ENCODE measurements around the gene TUBB6.

TUBB6 gene

DNA sequence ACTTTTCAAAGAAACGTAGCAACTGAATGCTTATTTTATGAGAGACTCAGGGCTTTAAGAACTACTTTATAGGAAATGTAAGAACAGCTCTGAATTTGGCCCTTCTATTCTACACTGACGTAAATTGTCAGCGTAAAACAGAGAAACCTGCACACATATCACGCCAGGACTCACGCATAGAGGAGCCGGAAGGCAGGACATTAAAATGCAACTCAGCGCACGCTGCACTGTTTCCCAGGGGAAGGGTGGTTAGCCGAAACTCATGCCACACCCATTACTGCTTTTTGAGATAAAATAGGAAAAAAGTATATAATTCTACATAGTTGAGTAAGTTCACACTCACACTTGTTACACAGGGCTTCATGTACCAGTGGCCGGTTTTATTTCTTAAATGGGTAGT, 7.4 kb downstream of the TUBB6 start:
- ATAC-seq = no peak

DNA sequence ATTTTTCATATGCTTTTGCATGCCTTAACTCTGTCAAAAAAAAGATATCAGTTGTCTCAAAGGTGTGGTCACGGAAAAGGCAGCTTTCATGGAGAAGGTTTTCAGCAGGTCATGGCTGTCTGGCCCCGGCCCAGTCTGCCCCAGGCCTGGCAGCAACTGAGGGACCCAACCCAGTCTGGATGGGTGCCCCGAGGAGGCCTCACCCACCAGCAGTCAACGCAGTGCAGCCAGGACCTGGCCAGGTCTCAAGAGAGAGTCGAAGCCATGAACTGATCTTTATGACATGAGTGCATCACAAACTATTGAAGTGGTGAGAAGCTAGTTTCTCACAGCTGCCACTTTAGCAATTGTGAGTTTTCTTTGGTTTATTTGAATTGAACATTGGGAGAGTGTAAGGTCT, 7.9 kb downstream of the TUBB6 start:
- ATAC-seq = no peak

DNA sequence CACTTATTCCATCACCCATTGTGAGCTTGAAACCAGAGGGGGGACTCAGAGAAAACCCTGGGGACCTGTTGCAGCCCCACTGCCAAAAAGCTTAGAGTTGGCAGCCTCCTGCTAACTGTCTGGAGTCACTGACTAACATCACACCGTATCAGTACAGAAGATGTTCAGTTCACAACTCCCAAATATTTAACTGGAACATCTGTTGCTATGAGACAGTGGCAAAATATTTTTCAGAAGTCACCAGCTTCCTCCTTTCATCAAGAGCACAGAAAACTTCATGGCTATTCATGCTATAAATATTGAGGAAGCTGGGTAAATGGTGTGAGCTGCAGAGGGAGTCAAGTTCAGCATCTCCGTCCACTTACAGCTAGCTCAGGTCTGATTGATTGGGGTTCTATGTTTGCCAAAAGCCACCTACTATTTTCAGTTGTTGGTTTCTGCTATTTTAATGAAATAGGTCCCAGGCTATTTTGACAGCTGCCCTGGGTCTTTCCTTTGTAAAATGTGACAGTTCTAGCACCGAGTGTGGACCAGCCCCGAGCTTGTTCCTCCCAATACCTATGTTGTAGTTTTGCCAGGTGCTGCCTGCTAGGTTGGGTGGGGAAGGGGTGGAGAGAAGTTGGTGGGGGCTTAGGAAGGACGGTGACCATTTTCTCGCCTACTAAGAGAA, 9.8 kb downstream of the TUBB6 start:
- ATAC-seq = no peak

DNA sequence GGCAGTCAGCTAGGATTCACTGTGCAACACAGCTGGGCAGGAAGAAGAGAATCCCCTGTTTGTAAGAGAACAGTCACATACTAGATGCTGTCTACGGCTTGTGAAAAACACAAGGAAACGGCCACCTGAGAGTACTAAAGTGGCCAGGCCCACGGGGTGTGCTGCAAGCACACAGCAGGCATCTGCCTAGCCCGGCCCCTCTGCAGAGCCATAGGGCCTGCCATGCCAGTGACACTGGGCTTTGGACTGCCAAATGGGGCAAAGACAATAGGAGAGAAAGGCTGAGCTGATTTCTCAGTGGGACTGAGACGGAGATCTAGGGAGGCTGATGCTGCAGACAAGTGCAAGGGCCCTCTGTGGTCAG, 10.3 kb downstream of the TUBB6 start:
- ATAC-seq = no peak

DNA sequence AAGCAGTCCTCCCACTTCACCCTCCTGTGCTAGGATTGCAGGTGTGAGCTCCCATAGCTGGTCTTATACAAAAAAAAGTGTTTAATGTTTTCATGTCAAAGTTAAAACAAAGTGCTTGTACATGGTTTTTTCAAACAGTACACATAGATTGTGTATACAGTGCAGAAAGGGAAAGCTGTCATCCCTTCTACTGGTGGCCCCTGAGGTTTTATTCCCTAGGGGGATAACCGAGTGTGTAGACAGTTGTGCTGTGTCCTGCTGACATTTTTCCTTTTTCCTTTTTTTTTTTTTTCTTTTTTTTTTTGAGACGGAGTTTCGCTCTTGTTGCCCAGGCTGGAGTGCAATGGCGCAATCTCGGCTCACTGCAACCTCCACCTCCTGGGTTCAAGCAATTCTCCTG, 10.8 kb downstream of the TUBB6 start:
- ATAC-seq = no peak

DNA sequence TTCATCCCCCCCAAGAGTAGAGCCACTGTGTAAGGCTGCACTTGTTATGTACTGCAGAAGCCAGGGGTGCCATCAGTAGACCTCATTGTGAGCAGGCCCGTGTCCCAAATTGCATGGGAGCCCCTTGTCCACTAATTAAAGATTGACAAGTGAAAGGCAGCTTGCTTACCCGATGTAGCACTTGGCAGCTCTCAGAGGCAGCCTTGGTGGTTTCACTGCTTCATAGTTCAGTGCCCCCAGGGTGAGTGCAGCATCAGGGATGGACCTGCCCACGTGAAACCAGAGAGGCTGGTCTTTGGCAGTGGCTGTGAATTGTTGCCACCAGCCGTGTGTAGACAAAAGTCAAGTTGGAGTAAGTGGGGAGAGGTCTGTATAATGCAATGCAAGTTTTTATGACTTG, 13.3 kb downstream of the TUBB6 start:
- no peak for ATAC-seq

DNA sequence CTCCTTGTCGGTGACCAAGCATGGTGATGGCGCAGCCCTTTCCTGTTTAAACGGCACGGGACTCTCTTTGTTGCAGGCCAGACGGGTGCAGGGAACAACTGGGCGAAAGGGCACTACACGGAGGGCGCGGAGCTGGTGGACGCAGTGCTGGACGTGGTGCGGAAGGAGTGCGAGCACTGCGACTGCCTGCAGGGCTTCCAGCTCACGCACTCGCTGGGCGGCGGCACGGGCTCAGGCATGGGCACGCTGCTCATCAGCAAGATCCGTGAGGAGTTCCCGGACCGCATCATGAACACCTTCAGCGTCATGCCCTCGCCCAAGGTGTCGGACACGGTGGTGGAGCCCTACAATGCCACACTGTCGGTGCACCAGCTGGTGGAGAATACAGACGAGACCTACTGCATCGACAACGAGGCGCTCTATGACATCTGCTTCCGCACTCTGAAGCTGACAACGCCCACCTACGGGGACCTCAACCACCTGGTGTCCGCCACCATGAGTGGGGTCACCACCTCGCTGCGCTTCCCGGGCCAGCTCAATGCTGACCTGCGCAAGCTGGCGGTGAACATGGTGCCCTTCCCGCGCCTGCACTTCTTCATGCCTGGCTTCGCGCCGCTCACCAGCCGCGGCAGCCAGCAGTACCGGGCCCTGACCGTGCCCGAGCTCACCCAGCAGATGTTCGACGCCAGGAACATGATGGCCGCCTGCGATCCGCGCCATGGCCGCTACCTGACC, 17.1 kb downstream of the TUBB6 start:
- ATAC-seq = no peak

DNA sequence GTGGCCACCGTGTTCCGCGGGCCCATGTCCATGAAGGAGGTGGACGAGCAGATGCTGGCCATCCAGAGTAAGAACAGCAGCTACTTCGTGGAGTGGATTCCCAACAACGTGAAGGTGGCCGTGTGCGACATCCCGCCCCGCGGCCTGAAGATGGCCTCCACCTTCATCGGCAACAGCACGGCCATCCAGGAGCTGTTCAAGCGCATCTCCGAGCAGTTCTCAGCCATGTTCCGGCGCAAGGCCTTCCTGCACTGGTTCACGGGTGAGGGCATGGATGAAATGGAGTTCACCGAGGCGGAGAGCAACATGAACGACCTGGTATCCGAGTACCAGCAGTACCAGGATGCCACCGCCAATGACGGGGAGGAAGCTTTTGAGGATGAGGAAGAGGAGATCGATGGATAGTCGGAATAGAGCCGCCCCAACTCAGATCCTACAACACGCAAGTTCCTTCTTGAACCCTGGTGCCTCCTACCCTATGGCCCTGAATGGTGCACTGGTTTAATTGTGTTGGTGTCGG, 17.7 kb downstream of the TUBB6 start:
- ATAC-seq = no peak

DNA sequence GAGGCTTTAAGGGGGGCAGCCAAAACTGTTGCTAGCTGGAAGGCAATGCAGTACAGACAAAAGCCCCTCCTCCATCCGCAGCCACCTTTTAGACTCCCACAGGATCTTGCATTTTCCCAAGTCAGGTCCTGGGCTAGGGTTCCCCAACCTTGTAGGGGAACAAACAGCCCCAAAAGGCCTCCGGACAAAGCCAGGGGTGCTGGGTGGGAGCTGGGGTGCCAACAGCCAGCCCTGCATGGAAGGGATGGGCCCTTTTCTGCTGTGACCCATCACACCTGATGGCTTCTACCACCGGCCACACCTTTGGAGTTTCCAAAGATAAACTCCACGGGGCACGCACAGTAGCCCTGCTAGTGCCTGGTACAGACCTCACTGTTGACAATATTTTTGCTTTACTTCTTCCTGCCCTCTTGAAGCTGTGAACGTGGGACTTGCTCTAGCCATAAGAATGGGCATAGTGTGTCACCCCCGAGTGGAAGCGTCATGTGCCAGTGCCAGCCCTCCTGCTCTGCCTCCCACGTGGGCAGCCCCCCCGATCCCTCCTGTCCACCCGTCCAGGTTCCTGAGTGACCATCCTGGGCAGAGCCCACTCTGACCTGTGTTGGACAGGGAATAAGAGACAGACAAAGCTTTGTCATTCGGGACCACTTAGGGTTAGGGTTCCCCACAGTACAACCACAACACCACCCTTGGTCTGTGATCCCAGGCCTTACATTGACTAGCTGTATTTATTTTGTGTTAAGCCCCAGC, 18.8 kb downstream of the TUBB6 start:
- ATAC-seq = no peak

DNA sequence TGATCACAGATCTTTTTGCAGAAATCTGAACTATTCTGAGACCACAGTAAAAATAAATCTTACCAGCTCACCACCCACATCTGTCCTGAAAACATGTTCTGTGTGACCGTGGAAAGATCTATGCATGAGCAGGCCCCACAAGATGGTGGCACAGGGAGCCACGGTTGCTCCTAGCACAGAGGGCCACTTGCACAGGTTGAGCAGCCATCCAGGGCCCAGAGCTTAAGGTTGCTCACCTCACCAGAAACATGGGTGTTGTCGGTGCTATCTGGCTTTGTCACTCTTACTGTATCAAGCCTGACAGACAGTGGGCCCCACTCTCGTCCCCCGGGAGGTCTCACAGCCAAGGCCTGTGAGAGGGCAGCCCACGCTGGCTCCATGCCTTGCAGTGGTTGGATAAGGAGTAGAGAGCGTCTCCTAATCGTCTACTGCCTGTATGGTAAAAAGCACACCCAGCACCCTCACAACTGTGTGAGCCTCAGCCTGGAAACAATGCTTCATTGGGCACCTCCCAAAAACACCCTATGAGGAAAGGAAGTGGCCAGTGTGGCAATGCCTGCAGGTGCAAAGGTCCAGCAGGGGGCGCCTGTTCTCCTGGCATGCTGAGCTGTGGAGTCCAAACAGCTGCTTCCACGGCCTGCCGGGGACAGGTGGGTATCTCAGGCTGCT, 19.6 kb downstream of the TUBB6 start:
- ATAC-seq = peak; percentile 63 to 68

DNA sequence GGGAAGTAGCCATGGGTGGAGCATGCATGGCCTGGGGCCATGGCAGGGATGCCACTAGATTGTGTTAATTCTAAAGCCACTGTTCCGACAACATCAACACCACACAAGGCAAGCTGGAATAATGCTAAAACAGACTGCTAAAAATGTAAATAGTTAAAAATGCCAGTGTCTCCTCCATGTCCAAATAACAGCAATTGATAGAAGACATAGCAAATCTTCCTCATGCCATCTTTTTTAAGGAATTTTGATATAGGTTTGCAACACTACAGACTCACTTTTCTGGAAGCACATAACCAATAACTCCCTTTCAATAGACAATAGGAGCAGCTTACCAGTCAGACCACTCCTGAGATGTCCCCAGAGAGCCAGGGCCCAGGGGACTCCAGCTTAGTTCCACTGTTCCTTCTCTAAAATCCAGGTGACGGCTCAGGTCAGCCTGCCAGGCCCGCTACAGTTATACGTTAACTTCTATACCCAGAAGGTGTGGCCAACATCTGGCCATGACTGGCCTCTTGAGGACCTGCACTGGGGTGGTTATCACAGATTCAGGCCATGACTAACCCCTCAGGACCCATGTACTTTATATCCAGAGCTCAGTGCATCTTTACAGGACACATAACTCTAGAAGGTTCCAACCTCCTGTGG, 20.3 kb downstream of the TUBB6 start:
- ATAC-seq = no peak

DNA sequence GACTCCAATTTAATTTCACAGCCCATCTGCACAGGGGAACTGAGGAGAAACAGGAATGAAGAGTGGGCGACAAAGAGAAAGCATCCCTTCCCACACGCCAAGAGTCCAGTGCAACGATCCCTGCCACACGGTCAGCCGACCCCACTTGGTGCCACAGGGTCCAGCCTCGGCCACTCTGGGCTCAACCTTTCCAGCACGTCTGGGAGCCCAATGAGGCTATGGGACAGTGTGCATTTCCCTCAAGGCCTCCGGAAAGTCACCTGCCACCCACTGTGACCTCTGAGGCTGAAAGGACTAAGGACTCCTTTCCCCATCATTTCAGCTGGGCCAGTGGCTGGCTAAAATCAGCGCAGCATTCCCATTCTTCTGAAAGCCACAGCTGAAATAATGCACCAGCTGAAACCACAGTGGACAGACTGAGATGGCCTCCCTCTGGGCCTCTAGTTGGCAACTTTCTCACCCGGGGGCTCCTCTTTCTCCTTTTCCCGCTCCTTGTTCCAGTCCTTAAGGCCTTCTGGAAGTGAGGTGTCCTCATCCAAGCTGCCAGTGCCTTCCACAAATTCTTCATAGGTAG, 21.2 kb downstream of the TUBB6 start:
- no peak for ATAC-seq

DNA sequence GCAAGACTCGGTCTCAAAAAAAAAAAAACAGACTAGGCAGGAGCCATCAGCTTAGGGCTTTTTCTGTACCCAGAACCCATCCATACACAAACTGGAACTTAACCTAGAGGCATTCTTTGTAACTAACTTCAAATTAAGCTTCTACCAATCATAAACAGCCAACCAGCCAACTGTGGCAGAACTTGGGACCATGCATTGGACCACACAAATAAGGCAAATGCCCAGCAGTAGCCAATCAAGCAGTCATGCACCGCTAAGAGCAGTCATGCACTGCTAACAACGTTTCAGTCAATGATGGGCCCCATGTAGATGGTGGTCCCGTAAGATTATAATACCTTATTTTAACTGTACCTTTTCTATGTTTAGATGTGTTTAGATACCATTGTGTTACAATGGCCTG, 22.7 kb downstream of the TUBB6 start:
- no peak for ATAC-seq

DNA sequence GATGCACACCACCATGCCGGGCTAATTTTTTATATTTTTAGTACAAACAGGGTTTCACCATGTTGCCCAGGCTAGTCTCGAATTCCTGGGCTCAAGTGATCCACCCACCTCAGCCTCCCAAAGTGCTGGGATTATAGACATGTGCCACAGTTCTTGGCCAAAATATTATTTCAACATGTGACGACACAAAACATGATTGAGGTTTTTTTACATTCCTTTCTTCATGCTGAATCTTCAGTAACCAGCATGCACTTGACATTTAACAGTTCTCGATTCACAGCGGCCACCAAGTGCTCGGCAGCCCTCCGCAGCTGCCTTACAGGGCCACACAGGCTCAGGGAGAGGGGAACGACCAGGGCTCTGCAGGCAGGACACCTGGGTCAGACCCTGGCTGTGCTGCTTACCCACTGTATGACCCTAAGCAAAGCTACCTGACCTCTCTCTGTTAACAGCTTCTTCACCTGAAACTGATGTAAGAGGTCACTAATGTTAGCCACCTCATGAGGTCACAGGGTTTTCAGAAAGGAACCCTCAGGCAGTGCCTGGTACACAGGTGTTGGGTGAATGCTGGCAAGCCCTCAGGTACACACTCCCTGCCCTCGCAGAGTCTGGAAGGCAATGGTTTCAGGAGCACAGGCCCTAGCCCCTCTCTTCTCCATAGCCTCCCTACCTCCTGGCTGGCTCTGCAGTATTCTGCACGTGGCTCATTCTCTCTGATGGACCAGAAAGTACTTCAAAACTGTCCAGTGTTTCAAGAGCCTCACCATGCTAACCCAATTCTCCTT, 25.7 kb downstream of the TUBB6 start:
- no peak for ATAC-seq

DNA sequence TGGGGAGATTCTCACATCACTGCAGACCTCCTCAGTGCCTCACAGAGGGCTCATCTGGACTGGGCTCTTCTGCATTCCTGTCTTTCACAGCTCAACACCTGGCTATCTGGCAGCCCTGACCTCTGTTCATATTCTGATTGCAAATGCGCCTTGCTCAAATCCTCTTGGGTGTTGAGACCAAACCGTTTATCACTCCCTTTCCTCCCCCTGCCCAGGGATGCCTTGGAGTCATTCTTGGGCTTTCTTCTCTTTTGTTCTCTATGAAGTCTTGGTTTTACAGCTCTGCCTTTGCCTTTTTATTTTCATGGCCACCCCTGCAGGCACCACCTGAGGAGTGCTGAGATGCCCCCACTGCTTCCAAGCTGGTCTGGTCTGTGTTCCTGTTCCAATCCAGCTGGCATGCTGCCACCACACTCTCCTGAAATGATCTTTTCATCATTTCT, 26.3 kb downstream of the TUBB6 start:
- ATAC-seq = no peak

DNA sequence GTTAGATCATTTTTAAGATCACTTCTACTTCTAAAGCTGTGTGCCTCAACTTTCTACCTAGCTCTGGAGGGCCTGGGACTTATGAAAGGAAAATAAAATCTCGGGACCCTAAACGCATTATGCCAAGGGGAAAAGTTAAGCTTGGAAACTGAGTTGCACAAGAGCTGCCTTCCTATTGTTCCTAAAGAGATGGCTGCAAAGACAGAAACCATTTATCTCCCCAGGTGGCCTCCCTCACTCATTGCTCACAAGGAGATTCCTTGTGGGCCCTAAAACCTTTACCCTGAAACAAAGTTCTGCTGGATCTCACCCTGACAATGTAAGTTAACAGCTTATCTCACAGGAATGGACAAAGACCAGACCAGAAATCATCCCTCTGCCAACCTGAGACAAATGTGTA, 26.8 kb downstream of the TUBB6 start:
- ATAC-seq = no peak

DNA sequence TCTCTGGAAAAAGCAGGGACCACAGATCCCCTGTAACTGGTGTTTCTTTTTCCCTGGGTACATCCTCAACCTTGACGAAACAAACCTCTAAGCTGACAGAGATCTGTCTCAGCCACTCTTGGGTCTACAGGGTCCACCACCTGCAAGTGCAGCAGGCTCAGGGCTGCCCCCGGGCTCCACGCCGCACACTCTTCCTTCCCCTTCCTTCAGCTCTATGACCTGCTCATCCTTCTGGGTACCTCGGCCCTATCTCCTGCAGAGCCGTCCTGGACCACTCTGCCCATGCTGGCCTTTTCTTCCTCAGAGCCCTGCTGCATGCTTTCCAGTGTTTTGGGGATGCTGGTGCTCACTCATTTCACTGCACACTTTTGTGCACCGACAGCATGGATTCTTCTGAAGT, 27.5 kb downstream of the TUBB6 start:
- ATAC-seq = no peak

DNA sequence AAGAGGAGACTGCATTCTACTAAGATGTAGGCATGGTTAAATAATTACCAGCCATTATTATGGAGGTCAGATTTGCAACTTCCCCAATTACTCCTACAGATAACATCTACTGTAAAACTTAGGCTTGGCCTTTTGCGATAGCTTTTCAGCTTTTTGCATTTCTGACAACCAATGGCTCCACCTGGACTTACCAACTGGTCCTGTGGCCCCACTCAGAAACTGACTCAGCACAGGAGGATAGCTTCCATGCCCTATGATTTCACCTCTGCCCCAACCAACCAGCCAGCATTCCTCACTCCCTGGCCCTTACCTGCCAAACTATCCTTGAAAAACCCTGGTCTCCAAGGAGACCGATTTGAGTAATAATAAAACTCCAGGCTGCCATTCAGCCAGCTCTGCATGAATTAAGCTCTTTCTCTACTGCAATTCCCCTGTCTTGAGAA, 28.2 kb downstream of the TUBB6 start:
- ATAC-seq = no peak

DNA sequence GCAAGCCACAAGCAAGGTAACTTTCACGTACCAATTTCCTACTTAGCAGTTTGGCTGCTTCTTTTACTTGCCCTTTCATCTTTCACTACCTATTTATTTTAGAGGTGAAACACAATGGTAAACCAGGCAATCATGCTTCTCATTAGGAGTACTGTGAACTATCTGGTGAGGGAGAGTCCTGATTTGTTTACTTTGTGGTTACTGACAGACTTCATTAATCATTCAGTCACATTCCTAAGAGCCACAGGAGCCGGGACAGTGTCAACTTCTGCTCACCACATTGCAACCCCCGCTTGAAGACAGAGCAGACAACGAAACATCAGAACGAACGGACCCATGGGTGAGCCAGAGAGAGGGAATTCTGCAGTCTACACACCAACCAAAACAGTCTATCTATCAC, 28.8 kb downstream of the TUBB6 start:
- no peak for ATAC-seq

DNA sequence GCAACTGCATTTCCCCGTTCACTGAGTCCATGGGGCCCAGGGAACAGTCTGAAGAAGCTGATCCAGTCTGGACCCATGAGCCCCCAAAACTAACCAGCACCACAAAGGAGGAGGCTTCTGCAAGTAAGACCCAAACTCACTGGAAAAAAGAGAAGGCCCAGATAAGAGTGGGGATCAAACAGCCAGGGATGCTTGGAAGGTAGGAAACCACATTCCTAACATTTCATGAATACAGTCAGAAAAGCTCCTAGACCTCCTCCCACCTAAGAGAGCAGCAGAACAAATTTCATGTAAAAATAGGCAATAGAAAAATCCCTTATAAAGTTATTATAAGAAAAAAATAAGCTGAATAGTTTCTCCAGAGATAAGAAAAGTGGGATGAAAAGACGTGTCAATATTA, 30.3 kb downstream of the TUBB6 start:
- ATAC-seq = no peak

DNA sequence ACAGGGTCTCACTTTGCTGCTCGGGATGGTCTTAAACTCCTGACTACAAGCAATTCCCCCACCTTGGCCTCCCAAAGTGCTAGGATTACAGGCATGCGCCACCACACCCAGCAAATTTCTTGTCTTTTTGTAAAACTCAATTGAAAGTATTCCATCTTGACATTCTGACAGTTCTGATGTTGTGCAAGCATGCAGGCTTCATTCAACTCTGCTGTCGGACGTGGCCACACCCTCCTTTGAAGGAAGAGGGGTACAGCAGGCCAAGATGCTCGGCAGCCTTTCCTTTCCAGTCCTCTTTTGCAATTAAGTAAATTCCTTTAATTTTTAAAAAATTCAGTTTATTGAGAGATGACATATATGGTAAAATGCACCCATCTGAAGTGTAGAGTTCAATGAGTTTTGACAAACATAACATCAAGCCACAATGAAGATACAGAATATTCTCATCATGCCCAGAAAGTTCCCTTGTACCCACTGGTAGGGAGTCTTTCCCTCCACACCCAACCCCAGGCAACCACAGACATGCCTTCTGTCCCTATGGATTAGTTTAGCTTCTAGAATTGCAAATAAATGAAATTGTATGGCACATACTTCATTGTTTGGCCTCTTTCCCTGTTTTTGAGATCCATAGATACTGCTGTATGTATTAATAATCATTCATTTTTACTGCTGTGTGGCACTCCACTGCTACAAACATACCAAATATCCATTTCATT, 33.1 kb downstream of the TUBB6 start:
- no peak for ATAC-seq

All from activated CD4-positive, CD25-positive, alpha-beta regulatory T cell treated with anti-CD3 and anti-CD28 coated beads, Interleukin-2, amount 50 U/mL, for 24 hours (primary cell).